Measurements from ENCODE around the gene ELAVL3.

The ELAVL3 gene

DNA sequence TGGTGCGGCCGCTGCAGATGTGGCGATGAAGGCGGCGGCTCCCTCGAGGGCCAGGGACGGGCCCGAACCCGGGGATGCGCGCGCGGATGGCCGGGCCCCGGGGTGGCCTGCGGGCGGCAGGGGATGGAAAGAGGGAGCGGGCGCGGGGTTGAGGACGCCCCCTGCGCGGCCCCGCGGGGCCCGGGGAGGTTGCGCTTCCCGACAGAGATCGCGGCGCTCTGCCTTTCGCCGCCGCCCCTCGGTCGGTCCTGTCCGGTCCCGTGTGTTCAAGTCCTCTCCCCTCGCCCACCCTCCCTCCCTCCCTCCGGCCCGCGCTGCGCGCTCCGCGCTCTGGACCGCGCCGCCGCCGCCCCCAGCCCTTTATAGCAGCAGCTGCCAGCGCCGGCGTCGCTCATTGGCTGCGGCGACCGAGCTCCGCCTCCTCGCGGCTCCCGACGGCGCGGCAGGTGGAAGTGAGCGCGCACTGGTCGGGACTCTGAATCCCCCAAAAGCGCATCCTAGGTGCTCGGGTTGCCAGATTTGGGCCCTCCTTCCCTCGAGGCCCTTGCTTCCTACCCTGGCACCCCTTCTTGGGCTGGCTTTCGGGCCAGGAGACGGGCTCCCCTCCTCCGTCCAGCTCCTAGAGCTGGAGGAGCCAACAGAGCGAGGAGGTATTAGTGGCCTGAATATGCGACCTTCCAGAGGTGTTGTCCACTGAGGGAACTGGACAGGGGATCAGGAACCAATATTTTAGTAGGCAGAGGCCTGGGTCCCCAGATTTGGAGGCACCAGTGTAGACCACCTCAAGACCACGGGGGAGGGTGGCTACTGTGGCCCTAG is at the start of gene ELAVL3:
Gene ELAVL3, minus strand, starts transcription at position 332 of the 819 bp plus-strand sequence. CDS start 438 bp downstream, outside the sequence.
- no peak for DNase-seq (ENCODE audit: low spot score)

DNA sequence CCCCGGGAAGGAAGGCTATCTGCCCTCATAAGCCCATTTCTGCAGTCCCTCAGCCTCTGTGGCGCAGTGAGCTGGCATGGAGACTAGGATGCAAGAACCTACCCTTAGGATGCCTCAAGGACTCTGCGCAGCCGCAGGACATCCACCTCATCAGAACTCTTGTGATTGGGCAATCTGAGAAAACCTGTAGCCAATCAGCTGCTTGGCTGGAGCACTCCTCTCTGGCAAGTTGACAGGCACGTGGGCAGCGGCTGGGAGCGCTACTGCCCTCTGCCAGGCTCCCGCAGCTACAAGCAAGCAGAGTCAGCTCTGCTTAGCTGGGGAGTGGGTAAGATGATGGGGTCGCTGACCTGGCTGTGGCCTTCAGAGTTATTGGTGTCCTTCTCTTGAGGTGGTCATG is 49.6 kb upstream of the ELAVL3 start:
- DNase-seq (ENCODE audit: low spot score): peak; percentile 14

DNA sequence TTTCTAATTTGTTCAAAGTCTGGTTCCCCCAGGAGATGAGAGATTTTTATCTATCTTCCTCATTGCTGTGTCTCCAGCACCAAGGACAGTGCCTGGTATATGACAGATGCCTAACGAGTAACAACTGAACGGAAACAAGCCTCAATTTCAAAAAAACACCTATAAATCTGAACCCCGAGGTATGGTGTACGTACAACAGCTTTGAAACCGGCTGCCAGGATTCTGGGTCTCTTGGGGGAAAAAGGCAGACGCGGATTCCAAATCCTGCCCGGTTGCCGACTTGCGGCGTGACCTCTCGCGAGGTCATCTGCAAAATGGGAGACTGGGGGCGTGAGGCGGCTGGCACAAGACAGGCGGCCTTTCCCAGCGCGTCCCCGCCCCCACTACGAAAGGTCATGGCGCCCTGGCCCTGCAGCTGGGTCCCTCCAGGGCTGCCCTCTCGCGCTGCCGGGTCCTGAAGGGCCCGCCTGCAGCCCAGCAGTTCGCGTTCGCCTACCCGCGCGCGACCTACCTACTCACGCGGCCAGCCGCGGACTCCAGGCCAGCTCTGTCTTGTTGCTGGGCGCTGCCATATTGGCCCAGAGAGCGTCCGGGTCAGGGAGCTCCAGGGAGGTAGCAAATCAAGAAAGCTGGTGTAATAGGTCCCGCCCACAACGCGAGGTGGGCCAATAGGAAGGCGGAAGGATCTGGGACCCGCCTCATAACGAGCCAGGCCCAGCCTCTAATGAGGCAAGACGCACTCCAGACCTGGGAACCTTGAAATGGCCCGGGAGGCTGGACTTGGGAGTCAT is 47.9 kb upstream of the ELAVL3 start, which contains the start of gene ECSIT:
Gene ECSIT, minus strand, starts transcription at position 584 of the 791 bp plus-strand sequence. CDS start 9,964 bp downstream, outside the sequence.
- DNase-seq (ENCODE audit: low spot score): peak; percentile 95

DNA sequence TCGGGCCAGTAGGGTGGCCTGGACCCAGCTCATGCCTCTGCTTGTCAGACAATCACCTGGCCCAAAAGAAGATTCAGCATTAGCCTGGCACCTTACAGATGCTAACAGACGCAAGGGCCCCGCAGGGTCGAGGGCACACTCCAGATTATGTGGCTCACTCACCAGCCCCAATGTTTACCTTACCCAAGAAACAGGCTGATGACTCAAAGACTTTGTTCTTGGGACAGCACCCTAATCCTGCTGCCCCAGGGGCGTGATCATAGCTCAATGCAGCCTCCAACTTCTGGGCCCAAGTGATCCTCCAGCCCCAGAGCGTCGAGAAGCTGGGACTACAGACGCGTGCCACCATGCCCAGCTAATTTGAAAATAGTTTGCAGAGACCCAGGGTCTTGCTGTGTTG is 38.3 kb upstream of the ELAVL3 start:
- DNase-seq (ENCODE audit: low spot score): no peak

DNA sequence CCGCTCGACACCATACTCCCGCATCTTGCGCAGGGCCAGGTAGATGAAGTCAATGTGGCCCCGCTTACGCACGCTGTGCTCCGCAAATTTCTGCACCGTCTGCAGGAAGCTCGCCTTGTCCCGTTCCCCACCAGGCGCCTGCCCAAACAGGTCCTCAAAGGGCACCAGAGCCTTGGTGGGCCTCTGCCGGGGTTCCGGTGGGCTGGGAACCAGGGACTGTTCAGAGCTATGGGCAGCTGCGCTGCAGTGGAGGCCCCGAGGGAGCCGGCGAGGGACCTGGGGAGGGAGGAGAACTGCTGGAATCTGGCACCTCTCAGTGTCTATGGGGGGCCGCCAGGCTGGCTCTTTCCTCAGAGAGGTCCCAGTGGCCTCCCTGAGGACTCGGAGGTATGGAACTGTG is 33.1 kb upstream of the ELAVL3 start:
- no peak for DNase-seq (ENCODE audit: low spot score)

DNA sequence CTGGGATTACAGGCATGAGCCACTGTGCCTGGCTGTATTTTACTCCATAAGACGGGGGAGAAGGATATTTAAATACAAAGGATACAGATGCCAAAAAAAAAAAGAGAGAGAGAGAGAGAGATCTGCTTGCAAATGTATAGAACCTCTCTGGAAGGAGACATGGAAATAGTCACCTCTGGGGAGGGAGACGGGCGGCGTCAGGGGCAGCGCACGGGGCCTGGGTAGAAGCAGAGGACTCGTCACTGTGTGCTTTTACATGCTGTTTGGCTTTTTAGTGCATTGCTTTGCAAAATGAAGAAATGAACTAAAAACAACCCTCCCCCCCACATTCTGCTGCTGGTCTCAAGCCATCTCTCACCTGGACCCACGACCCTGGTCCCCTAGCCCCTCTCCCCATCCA is 29.6 kb upstream of the ELAVL3 start:
- no peak for DNase-seq (ENCODE audit: low spot score)

DNA sequence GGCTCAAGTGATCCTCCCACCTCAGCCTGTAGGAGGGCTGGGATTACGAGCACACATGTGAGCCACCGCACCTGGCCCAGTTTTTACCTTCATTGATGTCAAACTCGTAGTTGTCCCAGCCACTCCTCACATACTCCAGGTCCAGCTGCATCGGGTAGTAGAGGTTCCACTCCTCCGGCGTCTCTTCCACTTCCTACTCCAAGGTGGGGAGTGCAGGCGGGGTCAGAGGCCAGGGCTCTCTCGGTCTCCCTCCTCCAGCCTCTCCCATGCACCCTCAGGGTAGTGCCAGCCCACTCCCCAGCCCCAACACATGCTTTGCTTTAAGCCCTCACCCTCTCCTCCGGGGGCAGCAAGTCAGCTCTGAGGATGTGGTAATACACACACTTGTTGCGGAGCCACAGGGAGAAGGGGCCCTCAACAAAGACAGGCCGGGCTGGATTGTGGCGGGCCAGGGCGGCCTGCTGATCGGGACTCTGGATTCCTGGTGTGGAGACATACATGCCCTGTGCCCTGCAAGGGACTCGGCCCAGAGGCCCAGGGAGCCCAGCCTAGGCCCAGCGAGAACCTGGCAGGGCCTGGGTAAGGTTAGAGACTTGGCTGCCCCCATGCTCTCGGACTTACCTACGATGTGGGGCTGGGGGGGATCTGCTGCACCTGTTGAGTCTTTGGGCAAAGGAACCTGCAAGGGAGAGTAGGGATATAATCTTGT is 26.7 kb upstream of the ELAVL3 start:
- DNase-seq (ENCODE audit: low spot score): no peak

DNA sequence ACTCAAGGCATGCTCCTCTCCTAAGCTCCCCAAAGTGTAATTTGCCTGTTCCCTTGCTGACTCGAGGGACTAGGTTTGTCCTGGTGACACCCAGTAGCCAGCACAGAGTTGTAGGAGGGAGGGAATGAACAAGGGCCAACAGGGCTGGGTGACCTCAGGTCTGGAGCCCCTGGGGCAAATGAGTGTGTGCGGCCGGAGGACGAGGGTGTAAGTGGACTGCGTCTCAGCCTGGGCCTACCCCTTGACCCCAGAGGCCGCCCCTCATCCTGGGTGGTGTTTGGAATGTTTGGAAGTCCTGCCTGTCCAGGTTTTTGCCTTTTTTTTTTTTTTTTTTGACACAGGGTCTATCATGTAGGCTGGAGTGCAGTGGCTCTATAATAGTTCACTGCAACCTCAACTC is 26.1 kb upstream of the ELAVL3 start:
- no peak for DNase-seq (ENCODE audit: low spot score)

DNA sequence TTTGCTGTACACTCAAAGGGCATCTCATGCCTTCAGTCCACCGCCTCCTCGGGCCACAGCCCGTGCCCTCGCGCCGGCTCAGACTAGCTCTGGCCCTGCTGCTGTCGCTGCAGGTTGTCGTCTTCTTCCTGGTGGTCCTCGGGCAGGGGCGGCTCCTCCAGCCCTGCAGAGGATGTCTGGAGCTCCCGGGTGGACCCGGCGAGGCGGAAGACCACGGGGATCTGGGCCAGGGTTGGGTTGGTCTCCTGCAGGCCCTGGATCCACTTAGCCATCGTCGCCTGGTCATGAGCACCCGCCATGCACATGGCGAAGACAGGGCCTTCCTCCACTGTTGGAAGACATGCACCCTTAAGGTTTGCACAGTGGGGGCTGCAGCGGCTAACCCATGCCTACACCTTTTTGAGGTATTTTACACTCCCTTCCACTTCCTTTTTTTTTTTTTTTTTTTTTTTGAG is 25.3 kb upstream of the ELAVL3 start:
- DNase-seq (ENCODE audit: low spot score): no peak

DNA sequence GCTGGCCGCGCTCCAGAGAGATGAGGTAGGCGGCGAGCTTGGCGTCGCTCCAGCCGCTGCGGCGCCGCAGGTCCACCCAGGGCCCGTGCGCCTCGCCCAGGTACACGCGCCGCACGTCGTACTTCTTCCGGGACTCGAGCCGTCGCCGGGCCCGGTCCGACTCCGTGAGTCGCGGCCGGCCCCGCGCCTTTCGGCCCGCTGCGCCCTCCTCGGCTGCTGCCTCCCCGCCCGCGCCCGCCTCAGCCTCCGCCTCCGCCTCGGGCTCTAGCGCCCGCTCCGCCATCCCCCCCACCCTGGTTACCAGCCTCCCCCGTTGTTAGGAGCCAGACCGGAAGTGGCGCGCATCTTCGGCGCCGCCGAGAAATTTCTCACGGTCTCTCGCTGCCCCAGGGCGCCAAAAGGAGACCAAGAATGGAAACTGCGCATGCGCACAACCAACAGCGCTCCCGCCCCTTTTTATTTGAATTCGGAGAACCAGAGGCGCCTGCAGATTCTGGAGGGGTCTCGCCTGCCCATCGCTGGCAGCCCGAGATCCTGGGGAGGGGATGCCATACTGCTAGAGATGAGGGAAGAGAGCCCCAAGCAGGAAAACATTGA is 24.8 kb upstream of the ELAVL3 start, which contains the start of gene ZNF653:
Gene ZNF653, minus strand, starts transcription at position 336 of the 597 bp plus-strand sequence. Its CDS starts 53 bp downstream, at position 283.
- DNase-seq (ENCODE audit: low spot score): peak; percentile 96

DNA sequence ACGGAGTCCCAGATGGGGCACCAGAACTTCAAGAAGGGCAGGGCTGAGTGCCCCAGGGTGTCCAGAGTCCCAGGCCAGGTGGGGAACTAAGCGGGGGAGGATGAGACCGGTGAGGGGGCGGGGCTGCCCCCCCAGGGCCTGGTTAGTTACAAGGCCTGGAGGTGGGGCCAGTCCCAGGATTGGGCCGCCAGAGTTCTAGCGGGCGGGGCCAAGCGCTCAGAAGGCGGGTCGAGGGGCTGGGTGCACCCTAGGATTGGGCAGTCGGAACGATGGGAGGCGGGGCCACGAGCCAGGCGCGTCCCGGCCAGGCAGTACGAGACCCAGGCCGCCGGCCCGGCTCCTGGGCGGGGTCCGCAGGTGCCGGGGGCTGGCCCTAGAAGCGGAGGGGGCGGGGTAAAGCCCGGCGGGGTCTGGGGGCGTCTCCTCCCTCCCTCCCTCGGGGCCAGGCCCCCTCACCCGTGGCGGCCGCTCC is 24.2 kb upstream of the ELAVL3 start:
- DNase-seq (ENCODE audit: low spot score): peak; percentile 95

DNA sequence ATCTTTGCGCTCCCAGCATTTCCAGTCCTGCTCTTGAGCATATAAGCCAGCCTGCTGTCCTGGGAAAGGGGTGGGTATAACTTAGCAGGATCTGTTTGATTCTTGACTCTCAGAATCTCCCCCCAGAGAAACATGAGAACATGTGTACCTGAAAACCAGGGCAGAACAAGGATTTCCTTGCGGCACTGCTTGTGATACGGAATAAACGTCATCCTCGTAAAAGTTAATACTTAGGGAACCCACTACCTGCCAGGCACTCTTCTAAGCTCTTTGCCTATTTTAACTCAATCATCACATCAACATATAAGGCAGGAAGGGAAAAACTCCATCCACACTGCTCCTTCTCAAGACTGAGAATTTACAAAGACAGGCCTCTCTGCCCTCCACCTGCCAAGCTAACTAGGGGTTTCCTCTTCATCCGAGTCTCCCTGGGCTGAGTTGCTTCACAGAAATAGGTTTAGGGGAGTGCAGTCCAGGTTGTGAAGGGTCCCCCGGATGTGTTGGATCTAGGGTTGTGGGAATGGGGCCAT is 23.7 kb upstream of the ELAVL3 start:
- no peak for DNase-seq (ENCODE audit: low spot score)

DNA sequence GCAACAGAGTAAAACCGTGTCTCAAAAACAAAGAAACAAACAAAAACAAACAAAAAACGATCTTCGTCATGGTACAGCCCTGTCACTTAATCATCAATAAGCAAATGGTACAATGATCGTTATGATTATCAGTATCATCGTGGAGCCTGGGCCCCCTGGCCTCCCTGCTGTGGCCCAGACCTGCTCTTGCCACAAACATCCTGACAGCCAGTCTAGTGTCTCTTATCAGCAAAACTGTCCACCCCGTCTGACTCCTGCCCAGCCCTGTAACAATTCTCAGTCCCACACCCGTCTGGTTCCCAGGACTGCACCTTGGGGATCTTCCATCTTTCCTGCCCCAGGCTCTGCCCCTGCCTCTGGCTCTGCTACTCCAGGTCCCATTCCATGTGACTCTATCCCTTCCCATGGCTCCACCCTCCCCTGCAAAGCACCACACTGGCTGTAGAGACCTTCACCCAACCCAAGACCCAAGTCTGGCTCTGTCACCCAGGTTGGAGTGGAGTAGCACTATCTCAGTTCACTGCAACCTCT is 19.1 kb upstream of the ELAVL3 start:
- DNase-seq (ENCODE audit: low spot score): no peak

DNA sequence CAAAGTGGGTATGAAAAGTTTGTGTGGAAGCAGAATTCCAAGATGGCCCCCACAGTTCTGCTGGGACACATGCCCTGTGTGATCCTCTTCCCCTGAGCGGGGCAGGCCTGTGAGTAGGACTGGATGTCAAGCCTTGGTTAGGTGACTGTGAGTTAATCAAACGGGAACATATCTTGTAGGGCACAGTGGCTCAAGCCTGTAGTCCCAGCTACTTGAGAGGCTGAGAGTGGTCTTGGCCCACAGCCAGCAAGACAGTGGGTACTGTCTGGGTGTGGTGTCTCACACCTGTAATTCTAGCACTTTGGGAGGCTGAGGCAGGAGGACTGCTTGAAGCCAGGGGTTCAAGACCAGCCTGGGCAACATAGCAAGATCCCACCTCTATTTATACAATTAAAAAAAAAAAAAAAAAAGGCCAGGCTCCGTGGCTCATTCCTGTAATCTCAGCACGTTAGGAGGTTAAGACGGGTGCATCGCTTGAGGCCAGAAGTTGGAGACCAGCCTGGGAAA is 18.4 kb upstream of the ELAVL3 start:
- DNase-seq (ENCODE audit: low spot score): no peak

DNA sequence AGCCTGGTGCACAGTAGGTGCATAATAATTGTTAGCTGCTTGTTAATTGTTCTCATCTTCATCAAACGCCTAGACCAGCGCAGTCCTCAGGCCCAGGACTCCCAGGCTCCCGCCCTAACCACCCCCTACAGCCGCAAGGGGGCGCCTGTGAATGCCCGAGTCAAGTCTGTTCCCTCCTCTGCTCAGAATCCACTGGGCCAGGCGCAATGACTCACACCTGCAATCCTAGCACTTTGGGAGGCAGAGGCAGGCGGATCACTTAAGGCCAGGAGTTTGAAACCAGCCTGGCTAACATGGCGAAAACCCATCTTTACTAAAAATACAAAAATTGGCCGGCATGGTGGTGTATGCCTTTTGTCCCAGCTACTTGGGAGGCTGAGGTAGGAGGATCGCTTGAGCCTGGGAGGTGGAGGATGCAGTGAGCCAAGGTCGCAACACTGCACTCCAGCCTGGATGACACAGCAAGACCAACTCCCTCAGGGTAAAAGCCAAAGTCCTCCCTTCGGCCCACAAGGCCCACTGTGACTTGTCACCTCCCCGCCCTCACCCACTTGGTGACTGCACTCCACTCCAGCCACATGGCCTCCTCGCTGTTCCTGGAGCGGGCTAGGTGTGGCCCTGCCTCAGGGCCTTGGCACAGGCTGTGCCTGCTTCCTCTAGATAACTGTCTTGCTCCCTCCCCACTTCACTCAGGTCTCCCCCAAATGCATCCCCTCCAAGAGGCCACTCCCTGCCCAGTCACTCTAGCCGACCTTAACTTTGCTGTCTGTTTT is 15.7 kb upstream of the ELAVL3 start:
- peak; percentile 57 for DNase-seq (ENCODE audit: low spot score)

DNA sequence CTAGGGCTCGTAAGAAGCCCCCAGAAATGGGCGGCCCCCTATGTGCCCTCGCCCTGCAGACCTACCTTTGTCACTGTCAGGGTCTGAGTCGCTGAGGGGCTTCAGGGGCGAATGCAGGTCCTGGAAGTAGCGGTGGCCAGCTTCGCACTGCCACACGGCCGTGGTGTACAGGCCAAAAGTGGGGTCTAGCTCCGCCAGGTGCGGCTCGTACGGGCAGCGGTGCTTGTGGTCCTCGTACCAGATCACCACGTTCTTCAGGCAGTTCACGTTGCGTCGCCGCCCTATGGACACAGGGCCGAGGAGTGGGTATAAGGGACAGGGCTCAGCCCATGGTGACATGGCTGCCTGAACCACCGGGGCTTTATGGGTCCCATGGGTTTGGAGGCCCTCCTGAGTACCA is 15.0 kb upstream of the ELAVL3 start:
- no peak for DNase-seq (ENCODE audit: low spot score)

DNA sequence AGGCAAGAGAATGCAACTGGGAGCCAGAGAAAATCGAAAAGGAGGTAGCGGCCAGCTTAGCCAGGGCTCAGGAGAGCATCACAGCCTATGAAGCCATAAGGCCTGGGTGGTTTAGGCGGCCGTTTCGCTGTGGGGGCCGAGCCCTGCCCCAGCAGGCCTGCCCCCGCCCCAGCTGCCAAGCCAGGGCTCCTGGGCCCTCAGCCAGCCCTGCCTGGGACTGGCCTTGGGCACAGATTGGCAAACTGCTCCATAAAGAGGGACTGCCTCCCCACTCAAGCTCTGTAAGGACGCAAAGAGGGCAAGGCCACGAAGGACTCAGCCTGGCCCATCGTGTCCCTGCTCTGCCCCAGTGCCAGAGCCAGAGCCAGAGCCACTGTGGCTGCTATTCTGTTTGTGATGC is 14.6 kb upstream of the ELAVL3 start:
- DNase-seq (ENCODE audit: low spot score): no peak

DNA sequence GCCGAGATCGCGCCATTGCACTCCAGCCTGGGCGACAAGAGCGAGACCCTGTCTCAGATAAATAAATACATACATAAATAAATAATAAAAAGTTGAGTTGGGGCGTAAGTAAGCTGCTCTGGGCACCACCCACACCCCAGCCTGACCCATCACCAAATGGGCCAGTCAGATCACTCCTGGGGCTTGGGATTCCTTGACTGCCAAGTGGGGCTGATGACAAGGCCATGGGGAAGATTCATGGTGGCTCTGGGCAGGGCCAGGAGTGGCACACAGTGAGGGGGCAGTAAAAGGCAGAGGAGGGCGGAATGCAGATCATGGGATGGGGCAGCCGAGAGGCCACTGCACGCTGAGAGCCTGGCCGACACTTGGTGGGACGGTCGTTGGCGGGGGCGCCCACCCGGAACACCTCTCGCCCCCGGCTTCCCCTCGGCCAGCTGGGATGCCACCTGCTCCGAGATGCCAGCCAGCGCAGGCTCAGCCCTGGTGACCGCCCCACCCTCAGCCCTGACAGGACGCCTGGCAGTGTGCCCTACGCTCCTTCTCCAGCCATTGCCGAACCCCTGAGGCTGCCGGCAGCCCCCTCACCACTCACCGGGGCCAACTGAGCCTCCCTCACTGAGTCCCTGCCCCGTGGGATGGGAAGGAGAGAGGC is 13.9 kb upstream of the ELAVL3 start:
- no peak for DNase-seq (ENCODE audit: low spot score)

DNA sequence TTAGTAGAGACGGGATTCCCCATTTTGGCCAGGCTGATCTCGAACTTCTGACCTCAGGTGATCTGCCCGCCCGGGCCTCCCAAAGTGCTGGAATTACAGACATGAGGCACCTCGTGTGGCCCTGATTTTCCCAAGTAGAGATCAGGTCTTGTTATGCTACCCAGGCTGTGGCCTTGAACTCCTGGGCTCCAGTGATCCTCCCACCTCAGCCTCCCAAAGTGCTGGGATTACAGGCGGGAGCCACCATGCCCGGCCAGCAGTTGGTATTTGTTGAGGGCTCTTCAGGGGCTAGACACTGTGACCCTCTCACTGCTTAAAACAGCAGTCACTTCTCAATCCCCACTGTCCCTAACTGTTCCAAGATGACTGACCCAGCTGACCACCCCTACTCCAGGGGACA is 8.5 kb upstream of the ELAVL3 start:
- no peak for DNase-seq (ENCODE audit: low spot score)

All from CD4-positive, alpha-beta T cell treated with Interleukin-15 for 4 hours (primary cell).